H1 (cell line): ENCODE data around the gene SLC43A1. TPM values are rescaled to one million over a fixed set of nuclear protein-coding genes. Genes with fewer than 3 reads are reported as not detected.

Experiments
- CTCF ChIA-PET: fragments of 300-600 bp; sonication (Branson Sonifier 250); formaldehyde crosslinking; loops from one replicate; lab custom pipeline; 2021; ENCODE audit not compliant: partially characterized antibody; lab: Charles Lee
- POLR2A ChIA-PET: fragments of 300-600 bp; sonication (Branson Sonifier 250); formaldehyde crosslinking; loops from one replicate; lab custom pipeline; 2021; ENCODE audit warnings: inconsistent platforms; ENCODE audit not compliant: partially characterized antibody; lab: Charles Lee
- DNase-seq, 2 experiments: peaks; one replicate each; pipeline versions ENCODE4 v3.0.0 to v3.0.0-alpha.2; 2010 to 2022; ENCODE audit warnings: low spot score in 2 of 2, low read depth in 1 of 2, mixed read lengths in 1 of 2
- FAIRE-seq: peaks from 2 replicates; lab custom pipeline; 2011; peaks lifted over from hg19 to GRCh38; lab: Jason Lieb, UNC
- H2AFZ ChIP-seq: 2 replicates; pipeline ENCODE4 v1.8.1; 2012; ENCODE audit warnings: low read length, inconsistent platforms
- H2AK5ac ChIP-seq: 2 replicates; pipeline ENCODE4 v1.6.1; 2013; ENCODE audit warnings: low read depth, low read length
- H2BK120ac ChIP-seq: replicated peaks from 2 replicates; pipeline ENCODE3; 2013; ENCODE audit warnings: low read depth, low read length, inconsistent platforms
- H2BK12ac ChIP-seq: 2 replicates; pipeline ENCODE4 v1.6.1; 2013; ENCODE audit warnings: low read depth, low read length
- H2BK15ac ChIP-seq: 2 replicates; pipeline ENCODE4 v1.6.1; 2013; ENCODE audit warnings: low read length
- H2BK20ac ChIP-seq: 2 replicates; pipeline ENCODE4 v1.6.1; 2013; ENCODE audit warnings: low read length
- H2BK5ac ChIP-seq: 2 replicates; pipeline ENCODE4 v1.6.1; 2013; ENCODE audit warnings: low read depth, low read length
- H3K14ac ChIP-seq: 2 replicates; pipeline ENCODE4 v1.6.1; 2013; ENCODE audit warnings: inconsistent platforms; ENCODE audit not compliant: insufficient read length
- H3K18ac ChIP-seq: 2 replicates; pipeline ENCODE4 v1.6.1; 2013; ENCODE audit warnings: low read length; ENCODE audit errors: extremely low read depth
- H3K23ac ChIP-seq: 2 replicates; pipeline ENCODE4 v1.6.1; 2013; ENCODE audit warnings: inconsistent platforms; ENCODE audit not compliant: insufficient read length
- H3K23me2 ChIP-seq: 2 replicates; pipeline ENCODE4 v1.6.1; 2013; ENCODE audit warnings: low read depth, low read length
- H3K27ac ChIP-seq: 2 replicates; pipeline ENCODE4 v1.6.1; 2011; ENCODE audit warnings: low read depth, low read length, inconsistent platforms
- H3K27me3 ChIP-seq, 4 experiments: replicated peaks in 1 of 4; 1 replicate in 1 of 4; 2 replicates in 3 of 4; pipeline versions ENCODE4 v1.6.1 to v1.8.1; 2011 to 2013; ENCODE audit warnings: low read length in 3 of 4, mild to moderate bottlenecking in 3 of 4, inconsistent platforms in 2 of 4, mixed read lengths in 2 of 4, moderate library complexity in 1 of 4; ENCODE audit not compliant: control insufficient read depth in 3 of 4, insufficient read depth in 3 of 4; ENCODE audit errors: extremely low read depth in 1 of 4
- H3K36me3 ChIP-seq, 4 experiments: 2 replicates each; pipeline versions ENCODE4 v1.6.1 to v1.8.1; 2011 to 2013; ENCODE audit warnings: mild to moderate bottlenecking in 4 of 4, low read length in 3 of 4, moderate library complexity in 2 of 4, control low read depth in 1 of 4, inconsistent platforms in 1 of 4; ENCODE audit not compliant: insufficient read depth in 4 of 4, control insufficient read depth in 2 of 4
- H3K4ac ChIP-seq: replicated peaks from 2 replicates; pipeline ENCODE3; 2013; ENCODE audit warnings: low read length, low read depth, mixed read lengths, inconsistent platforms; ENCODE audit not compliant: insufficient read length
- H3K4me1 ChIP-seq, 4 experiments: replicated peaks in 1 of 4; 1 replicate in 1 of 4; 2 replicates in 3 of 4; pipeline versions ENCODE4 v1.6.1 to v1.8.1; 2011 to 2013; ENCODE audit warnings: low read length in 3 of 4, inconsistent platforms in 2 of 4, mixed read lengths in 1 of 4; ENCODE audit not compliant: insufficient read depth in 4 of 4, control insufficient read depth in 3 of 4
- H3K4me2 ChIP-seq, 2 experiments: 2 replicates each; pipeline versions ENCODE4 v1.6.1 to v1.8.1; 2011 to 2013; ENCODE audit warnings: low read depth in 2 of 2, low read length in 2 of 2, control low read depth in 1 of 2, inconsistent platforms in 1 of 2, mild to moderate bottlenecking in 1 of 2; ENCODE audit not compliant: insufficient read depth in 1 of 2
- H3K4me3 ChIP-seq, 4 experiments: fragments of 200-600, 300-600 bp in 1 of 4; sonication (generic), shearing (Covaris generic), sonication (Bioruptor Twin) in 1 of 4; 2 replicates each; pipeline versions ENCODE4 v1.5.1 to v1.8.1; 2011 to 2016; ENCODE audit warnings: low read length in 4 of 4, low read depth in 3 of 4, control low read depth in 2 of 4, inconsistent platforms in 2 of 4, mild to moderate bottlenecking in 2 of 4, mixed read lengths in 1 of 4, moderate library complexity in 1 of 4; ENCODE audit not compliant: insufficient read depth in 2 of 4; ENCODE audit errors: extremely low read depth in 1 of 4
- H3K56ac ChIP-seq: replicated peaks from 2 replicates; pipeline ENCODE3; 2013; ENCODE audit warnings: low read depth, mild to moderate bottlenecking, mixed read lengths, low read length, inconsistent platforms; ENCODE audit not compliant: insufficient read length
- H3K79me1 ChIP-seq: 2 replicates; pipeline ENCODE4 v1.6.1; 2013; ENCODE audit warnings: low read depth, low read length, control low read depth
- H3K79me2 ChIP-seq, 2 experiments: 2 replicates each; pipeline versions ENCODE4 v1.6.1 to v1.8.1; 2012 to 2013; ENCODE audit warnings: low read length in 2 of 2, mild to moderate bottlenecking in 2 of 2, inconsistent platforms in 1 of 2; ENCODE audit not compliant: insufficient read depth in 2 of 2, control insufficient read depth in 1 of 2
- H3K9ac ChIP-seq, 4 experiments: replicated peaks in 1 of 4; 1 replicate in 1 of 4; 2 replicates in 3 of 4; pipeline versions ENCODE4 v1.6.1 to v1.8.1; 2011 to 2013; ENCODE audit warnings: low read depth in 3 of 4, low read length in 3 of 4, control low read depth in 2 of 4, mild to moderate bottlenecking in 2 of 4, moderate library complexity in 2 of 4, inconsistent platforms in 1 of 4; ENCODE audit errors: extremely low read depth in 1 of 4
- H3K9me3 ChIP-seq, 2 experiments: 2 replicates each; pipeline versions ENCODE4 v1.6.1 to v1.8.1; 2012 to 2013; ENCODE audit warnings: mild to moderate bottlenecking in 2 of 2, moderate library complexity in 2 of 2, control low read depth in 1 of 2, inconsistent platforms in 1 of 2, low read depth in 1 of 2, low read length in 1 of 2, mixed read lengths in 1 of 2; ENCODE audit not compliant: insufficient read depth in 2 of 2
- H4K20me1 ChIP-seq, 2 experiments: replicated peaks in 1 of 2; 2 replicates each; pipeline versions ENCODE3 to v1.8.1; 2011 to 2013; ENCODE audit warnings: inconsistent platforms in 2 of 2, low read length in 2 of 2, mild to moderate bottlenecking in 1 of 2; ENCODE audit not compliant: insufficient read depth in 2 of 2, control insufficient read depth in 1 of 2
- H4K5ac ChIP-seq: 2 replicates; pipeline ENCODE4 v1.6.1; 2013; ENCODE audit warnings: low read length, low read depth, mixed read lengths, inconsistent platforms; ENCODE audit not compliant: insufficient read length
- H4K8ac ChIP-seq: 2 replicates; pipeline ENCODE4 v1.8.0; 2013; ENCODE audit warnings: mild to moderate bottlenecking, moderate library complexity, low read length, inconsistent platforms; ENCODE audit not compliant: insufficient read depth; ENCODE audit errors: extremely low read depth
- H4K91ac ChIP-seq: replicated peaks from 2 replicates; pipeline ENCODE3; 2013; ENCODE audit warnings: low read length, mixed read lengths, inconsistent platforms; ENCODE audit not compliant: insufficient read length
- BACH1 ChIP-seq: IDR thresholded peaks from 2 replicates; pipeline ENCODE4 v1.6.1; 2012; ENCODE audit warnings: low read length, improper control_type of control experiment
- CBX8 ChIP-seq: fragments of 300-800, 300-1000 bp; sonication (generic); IDR thresholded peaks from 2 replicates; pipeline ENCODE4 v1.7.1; 2016; ENCODE audit warnings: low read depth, low read length, borderline replicate concordance
- CEBPB ChIP-seq: IDR thresholded peaks from 2 replicates; pipeline ENCODE4 v1.6.1; 2012; ENCODE audit warnings: low read depth, low read length
- CREB1 ChIP-seq: IDR thresholded peaks from 2 replicates; pipeline ENCODE4 v1.6.1; 2012; ENCODE audit warnings: inconsistent platforms
- EZH2 ChIP-seq: fragments of 200-600 bp; sonication (generic); IDR thresholded peaks from 2 replicates; pipeline ENCODE4 v1.7.1; 2012; ENCODE audit warnings: low read depth, mild to moderate bottlenecking, moderate library complexity, low read length, inconsistent platforms; ENCODE audit not compliant: severe bottlenecking
- KDM5A ChIP-seq: fragments of 200-600 bp; IDR thresholded peaks from 2 replicates; pipeline ENCODE4 v1.7.1; 2012; ENCODE audit warnings: mild to moderate bottlenecking, low read length, inconsistent platforms, mixed read lengths
- SP1 ChIP-seq: IDR thresholded peaks from 2 replicates; pipeline ENCODE4 v1.6.1; 2011; ENCODE audit warnings: low read depth, low read length
- WGBS, 2 experiments: shearing (Covaris generic) in 1 of 2; methylation state at CpG; one replicate each; pipeline versions ENCODE4 v1.1.6 to v1.1.7; 2013 to 2015; ENCODE audit warnings: low lambda C conversion rate in 2 of 2, mixed read lengths in 2 of 2, inconsistent platforms in 1 of 2, low coverage in 1 of 2, missing lambda C conversion rate in 1 of 2; ENCODE audit not compliant: insufficient replicate concordance in 2 of 2, insufficient coverage in 1 of 2, insufficient read length in 1 of 2; ENCODE audit errors: extremely low coverage in 1 of 2, missing lambda C conversion rate in 1 of 2; 5-methylcytosine and 5-hydroxymethylcytosine counted together
- polyA plus RNA-seq, 7 experiments: library from polyadenylated mRNA; depleted of rRNA in 3 of 7; stranded (reverse) in 5 of 7; unstranded in 2 of 7; fragments of >200 nt in 5 of 7; fragments of 200-250 nt in 2 of 7; gene quantifications; 1 replicate in 5 of 7; 2 replicates in 1 of 7; 4 replicates in 1 of 7; pipeline versions ENCODE4 v1.2.1 to v1.2.3, GENCODE V29; 2011 to 2013; ENCODE audit warnings: missing spikeins in 2 of 7, mixed read lengths in 2 of 7
- total RNA-seq: library from RNA; stranded (reverse); fragmentation: NEBNext Ultra II Directional; extraction: Animal tissue kit (Norgen Biotek cat#: 25700); gene quantifications from 2 replicates; pipeline ENCODE4 v1.2.1, GENCODE V29; 2021

Gene SLC43A1
- total and polyA plus RNA-seq, 2 of the 8 experiments (the other 6 are each of a cell fraction or from before 2014, with no cell fraction given) = 34.5 to 58.0 TPM

DNA sequence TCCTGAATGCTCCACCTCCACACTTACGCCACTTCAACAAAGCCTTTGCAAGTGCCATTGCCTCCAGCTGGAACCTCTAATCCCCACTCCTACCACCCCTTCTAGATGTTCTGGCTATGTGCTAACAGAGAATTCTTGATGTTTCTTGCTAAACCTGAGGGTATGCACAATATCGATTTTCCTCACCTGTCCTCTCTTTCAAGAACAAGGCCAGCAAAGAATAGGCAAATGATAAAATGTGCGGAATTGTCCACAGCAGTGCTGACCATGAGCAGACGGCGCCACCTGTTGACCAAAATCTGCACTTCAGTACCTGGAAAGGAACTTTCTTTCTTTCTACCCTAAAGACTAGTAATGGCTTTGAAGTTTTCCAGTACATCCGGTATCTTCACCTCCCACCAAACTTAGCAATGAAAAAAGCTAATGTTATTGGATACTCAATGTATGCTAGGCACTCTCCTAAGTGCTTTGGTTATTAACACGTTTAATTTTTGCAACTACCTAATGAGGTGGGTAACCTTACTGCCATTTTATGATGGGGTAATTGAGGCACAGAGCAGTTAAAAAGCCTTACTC, 11.6 kb upstream of the SLC43A1 start:
- Histone ChIP-seq H2BK5ac (no peak overlapping the region), H3K27me3 (no peaks in the 10 kb centered on the region), H4K5ac (no peak overlapping the region), H3K79me1 (peaks cover 7% of the 10 kb centered on the region; the same call in 1 of the 2 replicates), H3K9me3 (no peaks in the 10 kb centered on the region), H2BK120ac (no peak overlapping the region), H3K79me2 (peaks cover 0 to 21% of the 10 kb centered on the region in 2 experiments; a peak in 2 of 4 replicates), H2BK15ac (no peak overlapping the region), H3K9ac (no peak overlapping the region), H3K27ac (no peak overlapping the region), H3K36me3 (peaks cover 2 to 11% (median 6%) of the 10 kb centered on the region in 4 experiments; a peak in 5 of 8 replicates), H3K4me2 (no peak overlapping the region), H3K4me1 (peaks cover under 1 to 7% (median 5%) of the 10 kb centered on the region in 4 experiments; a peak in 5 of 7 replicates), H3K14ac (no peak overlapping the region), H4K20me1 (peaks cover 0 to 4% of the 10 kb centered on the region in 2 experiments), H2AK5ac (no peak overlapping the region), H3K23me2 (peaks cover 11% of the 10 kb centered on the region), H3K18ac (no peak overlapping the region), H3K23ac (no peak overlapping the region), H2BK20ac (no peak overlapping the region), H4K8ac (no peak overlapping the region), H2AFZ (no peak overlapping the region), H2BK12ac (peak overlapping the region; percentile 50; the same call in 1 of the 2 replicates), H4K91ac (no peak overlapping the region), H3K4me3 (no peak overlapping the region), H3K4ac (no peak overlapping the region), H3K56ac (no peak overlapping the region)
- ChIA-PET POLR2A (interaction anchor here (0.8 to 10.5 kb wide), 21 partner anchors 9 to 121 kb away, joined by 3 to 110 read pairs (median 5); partner anchors contain the start of genes RTN4RL2, SLC43A1, SMTNL1 and UBE2L6), CTCF (interaction anchor here (0.6 to 25.4 kb wide), 58 partner anchors 9 to 265 kb away, joined by 3 to 1146 read pairs (median 4); partner anchors contain the start of genes BTBD18, RTN4RL2, SLC43A1 and SMTNL1)
- DNase-seq (peak in 1 of 2 experiments; percentile 93), FAIRE-seq (peak; percentile 78)
- WGBS, 2 experiments = 30% methylated on average over 7 of the region's 7 CpGs; no CpG with 5 or more reads in 1 of the 2 experiments
- TF ChIP-seq CEBPB (no peak), BACH1 (no peak), SP1 (no peak), CREB1 (no peak), EZH2 (no peak), CBX8 (no peak), KDM5A (peak; percentile 57; the same call in 1 of the 2 replicates)
